GM12801 (cell line): ENCODE data around the gene ZNF518B.

Experiments used
- TF ChIP-seq, protein P1 (sequence below): IDR thresholded peaks from one replicate; pipeline ENCODE4 v1.5.1; 2011; ENCODE audit warnings: control low read depth; ENCODE audit not compliant: insufficient read length; ENCODE audit errors: extremely low read depth

Gene ZNF518B

DNA sequence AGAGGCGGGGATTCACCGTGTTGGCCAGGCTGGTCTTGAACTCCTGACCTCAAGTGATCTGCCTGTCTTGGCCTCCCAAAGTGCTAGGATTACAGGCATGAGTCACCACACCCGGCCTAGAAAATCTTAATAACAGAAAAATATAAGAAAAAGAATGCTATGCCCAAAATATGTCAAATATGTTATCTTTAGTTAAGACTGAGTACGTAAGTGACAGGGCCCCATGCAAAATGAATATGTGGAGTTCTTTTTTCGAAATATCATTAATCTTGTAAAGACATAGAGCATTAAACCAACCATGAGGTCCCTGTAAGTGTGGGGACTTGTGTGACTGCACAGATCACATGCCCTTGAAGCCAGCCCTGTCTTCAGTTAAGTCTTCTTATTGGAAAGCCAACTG, 8.9 kb upstream of the ZNF518B start:
- TF ChIP-seq, protein P1, sequence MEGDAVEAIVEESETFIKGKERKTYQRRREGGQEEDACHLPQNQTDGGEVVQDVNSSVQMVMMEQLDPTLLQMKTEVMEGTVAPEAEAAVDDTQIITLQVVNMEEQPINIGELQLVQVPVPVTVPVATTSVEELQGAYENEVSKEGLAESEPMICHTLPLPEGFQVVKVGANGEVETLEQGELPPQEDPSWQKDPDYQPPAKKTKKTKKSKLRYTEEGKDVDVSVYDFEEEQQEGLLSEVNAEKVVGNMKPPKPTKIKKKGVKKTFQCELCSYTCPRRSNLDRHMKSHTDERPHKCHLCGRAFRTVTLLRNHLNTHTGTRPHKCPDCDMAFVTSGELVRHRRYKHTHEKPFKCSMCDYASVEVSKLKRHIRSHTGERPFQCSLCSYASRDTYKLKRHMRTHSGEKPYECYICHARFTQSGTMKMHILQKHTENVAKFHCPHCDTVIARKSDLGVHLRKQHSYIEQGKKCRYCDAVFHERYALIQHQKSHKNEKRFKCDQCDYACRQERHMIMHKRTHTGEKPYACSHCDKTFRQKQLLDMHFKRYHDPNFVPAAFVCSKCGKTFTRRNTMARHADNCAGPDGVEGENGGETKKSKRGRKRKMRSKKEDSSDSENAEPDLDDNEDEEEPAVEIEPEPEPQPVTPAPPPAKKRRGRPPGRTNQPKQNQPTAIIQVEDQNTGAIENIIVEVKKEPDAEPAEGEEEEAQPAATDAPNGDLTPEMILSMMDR: no peak

DNA sequence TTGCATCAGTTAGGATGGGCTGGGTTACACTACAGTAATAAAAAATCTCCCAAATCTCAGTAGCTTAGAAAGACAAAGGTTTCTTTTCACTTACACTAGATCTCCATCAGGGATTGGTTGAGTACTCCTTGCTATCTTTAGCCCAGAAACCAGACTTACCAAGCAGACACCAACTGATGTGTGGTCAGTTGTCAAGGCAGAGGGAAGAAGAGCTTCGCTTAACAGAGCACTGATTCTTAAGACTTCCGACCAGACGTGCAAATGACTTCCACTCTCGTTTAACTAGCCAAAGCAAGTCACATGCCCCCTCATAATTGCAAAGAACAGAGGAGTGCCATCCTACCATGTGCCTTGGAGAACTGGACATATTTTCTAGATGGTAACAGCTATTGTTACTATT, 5.7 kb upstream of the ZNF518B start:
- TF ChIP-seq, protein P1: no peak

DNA sequence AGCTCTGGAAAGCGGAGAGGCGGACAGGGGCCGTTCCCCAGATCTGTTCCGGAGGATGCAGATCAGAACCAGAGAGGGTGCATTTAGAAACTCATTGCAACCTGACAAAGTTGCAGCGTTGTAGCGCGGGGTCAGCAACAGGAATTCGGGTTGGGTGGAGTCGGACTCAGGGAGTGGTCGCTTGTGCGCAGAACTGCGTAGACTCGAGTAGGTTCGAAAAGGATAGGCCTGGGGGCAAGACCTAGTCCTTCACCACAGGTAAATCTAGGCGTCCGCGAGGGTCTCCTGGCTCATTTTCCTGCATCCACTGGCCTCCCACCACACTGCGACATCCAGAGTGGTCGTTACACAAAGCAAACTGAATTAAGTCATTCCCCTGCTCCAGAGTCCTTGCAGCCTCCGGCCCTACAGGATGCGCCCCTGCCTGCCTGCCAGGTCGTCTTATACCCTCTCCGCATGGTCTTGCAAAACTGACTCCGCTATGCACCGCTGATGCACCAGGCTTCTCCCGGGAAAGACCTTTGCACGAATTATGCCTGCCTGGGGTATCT, 4.7 kb upstream of the ZNF518B start:
- TF ChIP-seq, protein P1: no peak

DNA sequence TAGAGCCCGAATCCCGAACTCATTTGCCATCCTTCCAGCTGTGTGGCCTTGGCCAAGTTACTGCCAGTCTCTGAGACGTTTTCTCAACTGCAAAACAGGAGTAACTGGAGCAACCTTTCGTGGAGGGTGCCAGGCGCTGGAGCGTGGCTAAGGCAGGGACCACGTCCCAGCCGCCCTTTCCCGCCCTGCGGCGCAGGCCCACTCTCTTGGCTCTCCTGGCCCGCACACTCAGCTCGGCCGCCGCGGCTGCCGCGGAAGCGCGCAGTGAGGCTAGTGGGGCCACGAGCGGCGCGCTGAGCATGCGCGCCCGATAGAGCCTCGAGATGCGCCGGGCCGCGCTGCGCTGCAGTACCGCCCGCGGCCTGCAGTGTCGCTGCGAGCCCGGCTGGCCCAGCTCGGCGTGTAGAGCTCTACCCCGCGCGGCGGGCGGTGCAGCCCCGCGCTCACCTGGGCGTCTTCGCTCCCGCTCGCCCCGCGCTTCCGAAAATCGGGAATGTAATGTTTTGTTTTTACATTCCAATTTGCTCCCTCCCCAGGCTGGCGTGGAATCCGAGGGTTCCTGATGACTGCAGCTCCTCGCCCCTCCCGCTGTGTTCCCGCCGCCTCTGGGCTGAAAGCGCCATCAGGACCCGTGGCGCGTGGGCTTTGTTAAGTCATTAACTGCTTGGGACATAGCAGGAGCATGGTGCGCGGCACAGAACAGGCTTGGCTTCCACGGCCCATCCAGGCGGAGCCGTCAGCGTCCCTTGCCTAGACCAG, 4.0 kb upstream of the ZNF518B start:
- TF ChIP-seq, protein P1: peak; percentile 48

DNA sequence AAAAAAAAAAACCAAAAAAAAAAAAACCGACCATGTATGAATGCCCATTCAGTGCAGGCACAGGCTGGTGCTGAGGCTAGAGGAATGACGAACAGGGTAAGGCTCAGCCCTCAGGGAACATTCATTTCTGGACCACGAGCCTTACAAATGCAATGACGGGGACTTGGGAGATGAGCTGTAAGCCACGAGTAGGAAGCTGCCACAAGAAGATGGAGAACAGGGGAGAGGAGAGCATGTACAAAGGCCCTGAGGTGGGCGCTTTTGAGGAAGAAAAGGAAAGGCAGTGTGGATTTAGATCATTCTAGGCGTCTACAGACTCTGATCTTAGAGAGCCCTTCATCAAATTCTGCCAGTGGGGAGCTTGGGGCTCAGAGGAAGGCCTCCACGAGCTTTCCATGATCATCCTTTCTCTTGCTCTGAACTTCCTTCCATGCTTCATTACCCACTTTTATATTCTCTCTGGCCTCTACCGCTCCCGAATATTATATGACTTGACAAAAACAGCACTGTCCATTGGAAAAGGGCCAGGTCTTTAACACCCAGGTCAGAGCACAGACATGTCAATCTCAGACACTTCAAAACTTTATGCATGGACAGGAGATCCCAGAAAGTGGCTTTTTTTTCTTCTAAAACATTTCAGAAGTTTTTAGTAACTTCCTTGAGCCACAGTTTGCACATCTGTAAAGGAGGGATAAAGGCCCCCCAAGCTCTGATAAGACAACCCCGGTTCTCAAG, 3.3 kb upstream of the ZNF518B start:
- TF ChIP-seq, protein P1: no peak

DNA sequence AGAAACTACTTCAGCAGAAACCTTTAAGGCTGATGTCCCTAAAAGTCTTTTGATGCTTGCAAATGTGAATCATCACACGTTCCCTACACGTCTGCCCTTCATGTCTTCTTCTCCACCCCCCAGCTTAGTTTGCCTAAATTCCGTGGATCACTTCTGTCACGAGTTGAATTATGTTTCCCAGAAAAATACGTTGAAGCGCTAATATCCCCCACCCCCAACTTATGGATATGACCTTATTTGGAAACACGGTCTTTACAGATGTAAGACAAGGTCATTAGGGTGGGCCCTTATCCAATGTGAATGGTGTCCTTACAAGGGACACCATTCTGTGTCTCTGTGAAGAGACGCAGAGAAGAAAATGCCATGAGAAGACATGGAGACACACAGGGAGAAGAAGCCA, 2.1 kb upstream of the ZNF518B start:
- TF ChIP-seq, protein P1: no peak

DNA sequence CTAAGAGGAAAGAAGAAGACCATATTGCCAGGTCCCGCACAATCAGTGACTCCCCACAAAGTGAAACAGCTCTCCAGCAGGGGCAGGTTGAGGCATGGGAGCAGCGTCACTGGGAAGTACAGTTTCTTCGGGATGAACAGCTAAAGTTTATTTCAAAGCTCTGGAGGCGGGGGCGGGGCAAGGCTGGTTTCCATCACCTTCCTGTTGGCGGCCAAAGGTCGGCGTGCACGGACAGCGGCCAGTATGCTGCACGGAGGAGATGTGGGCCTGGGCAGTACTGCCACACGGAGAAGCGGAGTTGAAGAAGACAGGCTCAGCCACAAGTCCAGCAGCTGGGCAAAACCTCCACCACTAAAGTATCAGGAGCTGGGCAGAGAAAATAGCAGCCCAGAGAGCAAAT, 951 bp upstream of the ZNF518B start:
- TF ChIP-seq, protein P1: no peak
